A673 (cell line): ENCODE data around the gene SERPINB4. TPM values are rescaled to one million over a fixed set of nuclear protein-coding genes. Genes with fewer than 3 reads are reported as not detected.

Source experiments
- BruUV-seq: library from RNA; stranded (reverse); fragments of 400-500 nt; replicated peaks from 2 replicates; lab custom pipeline; 2021; lab: Mats Ljungman, UMichigan
- CTCF ChIA-PET: fragments of 300-600 bp; sonication (Branson Sonifier 250); formaldehyde crosslinking; loops from one replicate; lab custom pipeline; 2022; ENCODE audit warnings: antibody characterized with exemption; lab: Charles Lee
- POLR2A ChIA-PET: fragments of 300-600 bp; sonication (Branson Sonifier 250); formaldehyde crosslinking; loops from one replicate; lab custom pipeline; 2022; ENCODE audit warnings: antibody characterized with exemption; ENCODE audit not compliant: low non-redundant PET; lab: Charles Lee
- DNase-seq: peaks from one replicate; pipeline ENCODE4 v3.0.0-alpha.2; 2015; ENCODE audit warnings: low spot score
- H3K27ac ChIP-seq: fragments of 200-600 bp; sonication (generic); 2 replicates; pipeline ENCODE4 v1.5.1; 2016; ENCODE audit warnings: mixed run types, low read depth, mild to moderate bottlenecking, mixed read lengths, antibody characterized with exemption, low read length; ENCODE audit not compliant: poor library complexity, severe bottlenecking
- H3K27me3 ChIP-seq: fragments of 200-600 bp; sonication (generic); replicated peaks from 2 replicates; pipeline ENCODE4 v1.6.1; 2017; ENCODE audit warnings: mixed run types, low read depth, mild to moderate bottlenecking, mixed read lengths, antibody characterized with exemption, low read length; ENCODE audit not compliant: insufficient read depth, poor library complexity
- H3K36me3 ChIP-seq: fragments of 200-600 bp; sonication (generic); 2 replicates; pipeline ENCODE4 v1.6.1; 2016; ENCODE audit warnings: mixed run types, mild to moderate bottlenecking, mixed read lengths, antibody characterized with exemption, low read length; ENCODE audit not compliant: insufficient read depth, poor library complexity, severe bottlenecking
- H3K4me1 ChIP-seq: fragments of 200-600 bp; sonication (generic); 2 replicates; pipeline ENCODE4 v1.6.1; 2017; ENCODE audit warnings: mixed run types, mild to moderate bottlenecking, mixed read lengths, antibody characterized with exemption, low read length; ENCODE audit not compliant: insufficient read depth, poor library complexity, severe bottlenecking
- H3K4me3 ChIP-seq: fragments of 200-600 bp; sonication (generic); 2 replicates; pipeline ENCODE4 v1.5.1; 2016; ENCODE audit warnings: low read depth, mixed run types, mild to moderate bottlenecking, mixed read lengths, low read length; ENCODE audit not compliant: poor library complexity, severe bottlenecking
- H3K9me3 ChIP-seq: fragments of 200-600 bp; sonication (generic); 2 replicates; pipeline ENCODE4 v1.6.1; 2016; ENCODE audit warnings: mixed run types, low read depth, mild to moderate bottlenecking, mixed read lengths, antibody characterized with exemption, low read length; ENCODE audit not compliant: poor library complexity, severe bottlenecking
- CTCF ChIP-seq: fragments of 300-800, 200-600 bp; sonication (generic); conservative IDR thresholded peaks from 2 replicates; pipeline ENCODE4 v1.5.1; 2017; ENCODE audit warnings: low read depth, mild to moderate bottlenecking, antibody characterized with exemption, low read length, moderate library complexity, mixed read lengths
- EZH2 ChIP-seq: fragments of 200-600 bp; sonication (generic); IDR thresholded peaks from 2 replicates; pipeline ENCODE4 v1.6.1; 2017; ENCODE audit warnings: borderline replicate concordance, low read depth, mild to moderate bottlenecking, mixed read lengths, antibody characterized with exemption, low read length; ENCODE audit not compliant: poor library complexity, severe bottlenecking
- intact Hi-C: fragments of 100-400 bp; cut with micrococcal nuclease; formaldehyde crosslinking; loops from one replicate; pipeline ENCODE4 v1.10.0; 2022; ENCODE audit not compliant: unreplicated experiment
- total RNA-seq: library from RNA; stranded (reverse); gene quantifications from 2 replicates; pipeline ENCODE4 v1.2.3, GENCODE V29; 2021

The SERPINB4 gene
- total RNA-seq, 1 experiment from 2014 or later = not detected

- Histone ChIP-seq H3K4me1 (peaks cover 33% of the 10 kb centered on the region), H3K9me3 (no peaks in the 10 kb centered on the region), H3K27me3 (no peaks in the 10 kb centered on the region), H3K4me3 (no peak overlapping the region), H3K27ac (no peak overlapping the region), H3K36me3 (no peaks in the 10 kb centered on the region)
- DNase-seq = no peak
- BruUV-seq = no TSS peak
- intact Hi-C loops = loop anchor here (10.0 kb wide), 1 partner anchor 165 kb away; no protein-coding TSS in a partner anchor
- POLR2A ChIA-PET = no interaction called here
- no peak for TF ChIP-seq CTCF
- TF ChIP-seq EZH2 = no peak
- CTCF ChIA-PET = no interaction called here
Measured at GRCh38 chr18:63679820-63680606, 36.0 kb upstream of the SERPINB4 start.

DNA sequence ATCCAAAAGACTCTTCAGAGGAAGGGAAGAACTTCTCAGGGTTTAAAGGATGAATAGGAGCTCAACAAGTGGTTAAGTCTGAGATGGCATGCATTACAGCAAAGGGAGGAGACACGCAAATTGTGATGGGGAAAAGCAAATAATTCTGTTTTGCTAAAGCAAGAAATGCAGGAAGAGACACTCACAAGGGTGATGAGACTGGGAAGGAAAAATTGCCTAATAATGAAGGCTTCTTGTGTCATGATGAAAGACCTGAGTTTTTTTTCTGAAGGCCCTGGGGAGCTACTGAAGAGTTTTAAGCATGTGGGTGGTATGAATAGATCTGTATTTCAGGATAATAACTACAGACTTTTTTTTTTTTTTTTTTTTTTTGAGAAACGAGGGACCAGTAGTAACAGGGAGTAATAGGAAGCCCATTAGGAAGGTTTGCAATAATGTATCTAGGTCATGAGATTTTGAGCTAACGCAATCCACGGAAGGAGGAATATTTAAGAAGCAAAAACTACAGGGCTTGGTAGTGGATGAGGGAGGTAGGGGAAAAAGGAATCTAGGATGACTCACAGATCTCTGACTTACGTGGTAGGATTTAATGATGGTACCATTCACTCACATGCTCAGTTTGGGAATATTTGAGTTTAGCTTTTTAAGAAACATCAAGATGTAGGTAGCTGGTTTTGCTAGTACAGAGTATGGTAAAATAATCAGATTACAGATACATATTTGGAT is 33.6 kb upstream of the SERPINB4 start:
- CTCF ChIA-PET = interaction anchor here (1.2 kb wide), 1 partner anchor 100 kb away, joined by 3 read pairs; no protein-coding TSS in a partner anchor
- H3K4me1 ChIP-seq = peaks cover 25% of the 10 kb centered on the region
- H3K27me3 ChIP-seq = no peaks in the 10 kb centered on the region
- no peaks in the 10 kb centered on the region for H3K9me3 ChIP-seq
- POLR2A ChIA-PET = no interaction called here
- H3K36me3 ChIP-seq = no peaks in the 10 kb centered on the region
- no TSS peak for BruUV-seq
- no peak overlapping the region for H3K4me3 ChIP-seq
- intact Hi-C loops = loop anchor here (2.0 to 10.0 kb wide), 2 partner anchors 159 to 167 kb away; no protein-coding TSS in a partner anchor
- H3K27ac ChIP-seq = peak overlapping the region; percentile 57
- TF ChIP-seq CTCF (no peak), EZH2 (no peak)
- peak; percentile 77 for DNase-seq

- peak; percentile 70 for TF ChIP-seq CTCF
- TF ChIP-seq EZH2 = no peak
- peaks cover 23% of the 10 kb centered on the region for H3K4me1 ChIP-seq
- no peaks in the 10 kb centered on the region for H3K27me3 ChIP-seq
- CTCF ChIA-PET = no interaction called here
- DNase-seq = peak; percentile 53
- H3K36me3 ChIP-seq = no peaks in the 10 kb centered on the region
- H3K27ac ChIP-seq = peak overlapping the region; percentile 57
- H3K4me3 ChIP-seq = no peak overlapping the region
- H3K9me3 ChIP-seq = peaks cover 7% of the 10 kb centered on the region
- POLR2A ChIA-PET = no interaction called here
- no TSS peak for BruUV-seq
- intact Hi-C loops = loop anchor here (2.0 to 10.0 kb wide), 2 partner anchors 158 to 168 kb away; no protein-coding TSS in a partner anchor
Measured at GRCh38 chr18:63676526-63677323, 32.7 kb upstream of the SERPINB4 start.
